K562 (cell line): ENCODE data around the gene ANKS1B. TPM values are rescaled to one million over a fixed set of nuclear protein-coding genes. Genes with fewer than 3 reads are reported as not detected.

Experiments
- ATAC-seq: fragments of 200-7000 bp; cut with Tn5 transposase; 3 replicates; pipeline ENCODE4 v1.9.1; 2020; ENCODE audit warnings: moderate library complexity
- BruUV-seq: library from RNA; stranded (reverse); fragments of 400-500 nt; replicated peaks from 2 replicates; lab custom pipeline; 2021; lab: Mats Ljungman, UMichigan
- CTCF ChIA-PET: fragments of 300-600 bp; formaldehyde crosslinking; extraction: SDS; loops from one replicate; lab custom pipeline; 2021; ENCODE audit warnings: low intra/inter-chr PET ratio; lab: Yijun Ruan, JAX
- POLR2A ChIA-PET: fragments of 300-600, 350-650 bp; sonication (Branson Sonifier 250); formaldehyde crosslinking; extraction: SDS; loops from one replicate; lab custom pipeline; 2021; ENCODE audit warnings: antibody characterized with exemption, inconsistent platforms; lab: Yijun Ruan, JAX
- DNase-seq, 4 experiments: peaks; one replicate each; pipeline versions ENCODE4 v3.0.0 to v3.0.0-alpha.2; 2011 to 2018; ENCODE audit warnings: low spot score in 3 of 4, mixed read lengths in 3 of 4; ENCODE audit errors: extremely low read depth in 1 of 4
- FAIRE-seq: peaks from 2 replicates; lab custom pipeline; 2011; peaks lifted over from hg19 to GRCh38; lab: Jason Lieb, UNC
- H2AFZ ChIP-seq: 2 replicates; pipeline ENCODE4 v1.6.0; 2011; ENCODE audit warnings: low read depth, low read length, control low read depth, inconsistent platforms
- H3K27ac ChIP-seq: fragments of 200-600 bp; 3 replicates; pipeline ENCODE4 v1.8.0; 2011; ENCODE audit warnings: low read depth, mild to moderate bottlenecking, control low read depth, inconsistent platforms, low read length, moderate library complexity, mixed read lengths; ENCODE audit errors: extremely low read depth
- H3K27me3 ChIP-seq, 2 experiments: fragments of 300-600 bp in 1 of 2; 2 replicates in 1 of 2; 3 replicates in 1 of 2; pipeline versions ENCODE4 v1.6.0 to v1.8.0; 2011; ENCODE audit warnings: inconsistent platforms in 2 of 2, low read length in 2 of 2, mild to moderate bottlenecking in 1 of 2, mixed read lengths in 1 of 2, moderate library complexity in 1 of 2; ENCODE audit not compliant: control insufficient read depth in 2 of 2, insufficient read depth in 2 of 2
- H3K36me3 ChIP-seq: fragments of 300-600 bp; 3 replicates; pipeline ENCODE4 v1.8.0; 2011; ENCODE audit warnings: mild to moderate bottlenecking, low read length, inconsistent platforms; ENCODE audit not compliant: control insufficient read depth, insufficient read depth
- H3K4me1 ChIP-seq, 2 experiments: fragments of 200-600 bp in 1 of 2; replicated peaks in 1 of 2; 2 replicates in 1 of 2; 3 replicates in 1 of 2; pipeline versions ENCODE4 v1.5.1 to v1.8.0; 2011; ENCODE audit warnings: inconsistent platforms in 2 of 2, low read length in 2 of 2, mild to moderate bottlenecking in 1 of 2, mixed read lengths in 1 of 2, moderate library complexity in 1 of 2; ENCODE audit not compliant: control insufficient read depth in 2 of 2, insufficient read depth in 2 of 2
- H3K4me2 ChIP-seq: 2 replicates; pipeline ENCODE4 v1.6.1; 2011; ENCODE audit warnings: low read length, control low read depth, inconsistent platforms, mixed read lengths; ENCODE audit not compliant: insufficient read depth
- H3K4me3 ChIP-seq: fragments of 200-600 bp; sonication (generic), shearing (Covaris generic); 2 replicates; pipeline ENCODE4 v1.5.1; 2016; ENCODE audit warnings: control low read depth, inconsistent platforms
- H3K79me2 ChIP-seq: fragments of 200-600 bp; 3 replicates; pipeline ENCODE4 v1.8.0; 2011; ENCODE audit warnings: low read length, inconsistent platforms; ENCODE audit not compliant: control insufficient read depth, insufficient read depth
- H3K9ac ChIP-seq, 2 experiments: 2 replicates each; pipeline versions ENCODE4 v1.6.0 to v1.6.1; 2011; ENCODE audit warnings: low read depth in 2 of 2, low read length in 2 of 2, control low read depth in 1 of 2, inconsistent platforms in 1 of 2, mild to moderate bottlenecking in 1 of 2, mixed read lengths in 1 of 2; ENCODE audit not compliant: insufficient read depth in 1 of 2
- H3K9me1 ChIP-seq: one replicate; pipeline ENCODE4 v1.6.0; 2011; ENCODE audit warnings: inconsistent platforms, mild to moderate bottlenecking, low read length, moderate library complexity; ENCODE audit not compliant: control insufficient read depth, insufficient read depth
- H3K9me3 ChIP-seq: replicated peaks from 2 replicates; pipeline ENCODE4 v1.5.1; 2011; ENCODE audit warnings: low read depth, low read length, inconsistent platforms; ENCODE audit not compliant: control insufficient read depth, insufficient read depth
- H4K20me1 ChIP-seq: replicated peaks from 2 replicates; pipeline ENCODE4 v1.6.1; 2011; ENCODE audit warnings: low read length, inconsistent platforms, mixed read lengths; ENCODE audit not compliant: control insufficient read depth, insufficient read depth
- BRF2 ChIP-seq: IDR thresholded peaks from 3 replicates; pipeline ENCODE4 v1.6.1; 2011; ENCODE audit warnings: borderline replicate concordance, mild to moderate bottlenecking; ENCODE audit not compliant: insufficient read length, insufficient read depth
- E2F4 ChIP-seq: sonication (generic); formaldehyde crosslinking; IDR thresholded peaks from 2 replicates; pipeline ENCODE4 v1.8.0; 2022; ENCODE audit warnings: mild to moderate bottlenecking, low read depth, missing genetic modification reagents
- ETV5 ChIP-seq: sonication (generic); formaldehyde crosslinking; IDR thresholded peaks from 2 replicates; pipeline ENCODE4 v1.4.0; 2020; ENCODE audit warnings: low read depth, mild to moderate bottlenecking, missing genetic modification reagents
- GABPA ChIP-seq: fragments of 200-800 bp; sonication (Bioruptor generic); conservative IDR thresholded peaks from 2 replicates; pipeline ENCODE4 v1.6.1; 2016; ENCODE audit warnings: low read depth, missing genetic modification characterization, missing compliant biosample characterization
- HMGN3 ChIP-seq: IDR thresholded peaks from 2 replicates; pipeline ENCODE4 v1.6.1; 2011; ENCODE audit warnings: borderline replicate concordance, low read depth, mild to moderate bottlenecking, mixed read lengths, low read length; ENCODE audit not compliant: insufficient read length; ENCODE audit errors: extremely low read depth
- MAX ChIP-seq: sonication (generic); formaldehyde crosslinking; IDR thresholded peaks from 2 replicates; pipeline ENCODE4 v1.9.0; 2022; ENCODE audit warnings: mild to moderate bottlenecking, missing genetic modification reagents
- ZBTB40 ChIP-seq, 2 experiments: fragments of 450-650 bp in 1 of 2; sonication (generic) in 1 of 2; formaldehyde crosslinking in 1 of 2; IDR thresholded peaks; 2 replicates each; pipeline versions ENCODE4 v1.7.1 to v1.9.0; 2016 to 2022; ENCODE audit warnings: inconsistent platforms in 1 of 2, mild to moderate bottlenecking in 1 of 2, missing genetic modification reagents in 1 of 2
- WGBS: fragments of 100-300 bp; shearing (Covaris generic); methylation state at CpG from one replicate; pipeline ENCODE4 v1.1.6; 2016; ENCODE audit warnings: low coverage, mixed read lengths; ENCODE audit not compliant: insufficient coverage; ENCODE audit errors: missing lambda C conversion rate; 5-methylcytosine and 5-hydroxymethylcytosine counted together
- in situ Hi-C: fragments of 300-500 bp; cut with MboI; formaldehyde crosslinking; loops from 4 replicates; pipeline ENCODE4 v1.15.0; 2018; ENCODE audit warnings: inconsistent platforms, mixed read lengths
- intact Hi-C: fragments of 100-400 bp; cut with micrococcal nuclease; formaldehyde crosslinking; loops from 2 replicates; pipeline ENCODE4 v1.14.2; 2022
- polyA plus RNA-seq, 8 experiments: library from polyadenylated mRNA; depleted of rRNA in 4 of 8; stranded (reverse) in 5 of 8; unstranded in 3 of 8; fragments of >200 nt; fragmentation: Nextera tagmentation in 2 of 8; fragmentation: Illumina TruSeq in 1 of 8; extraction: Ambion mirVana in 2 of 8; extraction: Trizol in 1 of 8; gene quantifications; 2 replicates each; pipeline versions ENCODE4 v1.2.1 to v1.2.3, GENCODE V29; 2011 to 2014; ENCODE audit warnings: inconsistent platforms in 1 of 8, missing spikeins in 1 of 8
- total RNA-seq, 7 experiments: library from RNA; depleted of rRNA in 6 of 7; stranded (reverse); fragments of >200 nt in 6 of 7; fragmentation: Illumina TruSeq in 2 of 7; extraction: Trizol in 2 of 7; gene quantifications; 2 replicates each; pipeline versions ENCODE4 v1.2.1 to v1.2.3, GENCODE V29; 2011 to 2021; ENCODE audit warnings: low replicate concordance in 1 of 7

The ANKS1B gene
- total and polyA plus RNA-seq, 9 of the 15 experiments (the other 6 are each of a cell fraction or from before 2014, with no cell fraction given) = 0.04 to 0.47 (median 0.28) TPM; not detected in 4

GRCh38 chr12:99042226-99042625, 942.5 kb downstream of the ANKS1B start:
- no peak overlapping the region for H3K9ac ChIP-seq
- H3K27me3 ChIP-seq = no peaks in the 10 kb centered on the region
- H4K20me1 ChIP-seq = no peaks in the 10 kb centered on the region
- no peak overlapping the region for H3K4me3 ChIP-seq
- H3K4me1 ChIP-seq = no peaks in the 10 kb centered on the region
- FAIRE-seq (no peak), ATAC-seq (no peak), DNase-seq (no peak)
- H3K36me3 ChIP-seq = no peaks in the 10 kb centered on the region
- no peaks in the 10 kb centered on the region for H3K79me2 ChIP-seq
- no peaks in the 10 kb centered on the region for H3K9me3 ChIP-seq
- no TSS peak for BruUV-seq
- H2AFZ ChIP-seq = no peak overlapping the region
- ChIA-PET CTCF (no interaction called here), POLR2A (no interaction called here)
- WGBS = 2% methylated on average over 4 of the region's 4 CpGs
- in situ Hi-C loops (loop anchor here (10.0 kb wide), 1 partner anchor 923 kb away; no protein-coding TSS in a partner anchor), intact Hi-C loops (loop anchor here (2.0 to 10.0 kb wide), 3 partner anchors 579 to 1513 kb away; no protein-coding TSS in a partner anchor)
- H3K27ac ChIP-seq = no peak overlapping the region
- H3K9me1 ChIP-seq = no peaks in the 10 kb centered on the region
- H3K4me2 ChIP-seq = no peak overlapping the region
- TF ChIP-seq HMGN3 = no peak
- TF ChIP-seq BRF2 = no peak
- TF ChIP-seq ZBTB40 (IDR thresholded peaks at IDR 0.05) = no peak
- no peak for TF ChIP-seq ZBTB40 (CRISPR knock-in tag; IDR thresholded peaks at IDR 0.05)
- no peak for TF ChIP-seq ETV5 (CRISPR knock-in tag)
- TF ChIP-seq E2F4 (CRISPR knock-in tag) = no peak
- no peak for TF ChIP-seq MAX (CRISPR knock-in tag)
- no peak for TF ChIP-seq GABPA (tag)
